Activated CD4-positive, CD25-positive, alpha-beta regulatory T cell treated with anti-CD3 and anti-CD28 coated beads, Interleukin-2, amount 50 U/mL, for 16 hours (primary cell): ENCODE data around the gene BCAT1.
A peak's percentile ranks its signal among the peaks of the same experiment; 100 is the strongest.
"Not testable (repeated sequence)": the region's sequence is repeated elsewhere in the genome, so short reads cannot be mapped to it uniquely, and the experiment has no call there.

Source experiments
- DNase-seq: peaks from one replicate; pipeline ENCODE4 v3.0.0-alpha.2; 2020; ENCODE audit warnings: low read depth, low spot score

BCAT1 gene

DNA sequence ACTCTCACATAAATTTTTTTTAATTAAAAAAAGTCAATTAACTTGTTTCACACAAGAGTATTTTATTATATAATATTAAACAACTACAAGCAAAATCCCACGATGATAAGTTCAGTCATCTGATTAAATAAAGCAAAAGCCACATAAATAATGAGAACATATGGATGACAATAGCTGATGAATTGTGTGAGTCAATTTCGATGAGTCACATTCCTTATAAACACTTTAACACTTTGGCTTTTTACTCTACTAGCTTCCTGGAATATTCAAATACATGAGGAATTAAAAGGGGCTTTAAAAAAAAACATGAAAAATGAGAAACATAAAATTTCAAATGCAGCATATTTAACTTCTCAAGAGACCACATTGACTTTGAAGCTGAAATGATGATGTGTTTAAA lies 95.3 kb downstream of the BCAT1 start:
- no peak for DNase-seq

DNA sequence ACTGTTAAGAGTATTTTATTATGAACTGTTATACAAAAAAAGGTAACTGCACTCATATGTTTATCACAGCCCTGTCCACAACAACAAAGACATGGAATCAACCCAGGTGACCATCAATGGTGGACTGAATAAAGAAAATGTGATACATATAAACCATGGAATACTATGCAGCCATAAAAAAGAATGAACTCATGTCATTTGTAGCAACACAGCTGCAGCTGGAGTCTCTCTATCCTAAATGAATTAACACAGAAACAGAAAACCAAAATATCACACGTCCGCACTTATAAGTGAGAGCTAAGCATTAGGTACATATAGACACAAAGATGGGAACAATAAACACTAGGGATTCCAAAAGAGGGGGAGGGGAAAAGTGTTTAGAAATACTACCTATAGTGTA lies 95.8 kb downstream of the BCAT1 start:
- no peak for DNase-seq

- DNase-seq = no peak
Observed at GRCh38 chr12:24852420-24852819, 96.5 kb downstream of the BCAT1 start.

- not testable (repeated sequence) for DNase-seq
Observed at GRCh38 chr12:24851883-24852282, 97.0 kb downstream of the BCAT1 start.

DNA sequence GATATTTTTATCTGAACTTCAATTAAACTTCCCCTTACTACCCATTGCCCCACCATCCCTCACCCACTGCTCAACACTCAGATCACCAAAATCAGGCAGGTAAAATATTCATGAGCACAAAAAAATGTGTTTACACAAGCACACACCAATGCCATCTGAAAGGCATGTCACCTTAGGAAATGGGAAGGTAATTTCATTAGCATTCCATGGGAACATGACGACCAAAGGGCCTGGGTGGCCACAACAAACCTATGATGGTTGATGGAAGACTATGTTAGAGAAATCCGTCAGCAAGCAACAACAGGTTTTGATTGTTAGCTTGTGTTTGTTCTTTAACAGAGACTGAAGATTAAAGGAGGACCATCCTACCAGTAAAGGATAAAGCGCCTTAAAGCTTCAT lies 97.6 kb downstream of the BCAT1 start:
- no peak for DNase-seq

DNA sequence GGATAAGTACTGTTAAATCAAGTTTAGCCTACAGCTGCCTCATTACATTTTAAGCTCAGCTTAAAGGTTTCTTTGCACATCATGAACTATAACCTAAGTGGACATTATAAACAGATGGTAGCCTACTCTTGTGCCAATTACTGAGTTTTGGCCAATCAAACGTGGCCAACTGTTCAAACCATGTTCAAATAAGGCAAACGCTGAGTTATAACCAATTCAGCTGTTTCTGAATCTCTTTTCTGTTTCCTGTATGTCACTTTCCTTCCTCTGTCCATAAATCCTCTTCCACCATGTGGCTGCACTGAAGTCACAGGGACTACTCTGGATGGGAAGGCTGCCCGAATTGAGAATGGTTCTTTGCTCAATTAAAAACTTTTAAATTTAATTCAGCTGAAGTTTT lies 98.4 kb downstream of the BCAT1 start:
- DNase-seq = no peak

GRCh38 chr12:24848941-24849477 lies 99.9 kb downstream of the BCAT1 start:
- no peak for DNase-seq

- no peak for DNase-seq
Observed at GRCh38 chr12:24846689-24847088, 102.2 kb downstream of the BCAT1 start.

DNA sequence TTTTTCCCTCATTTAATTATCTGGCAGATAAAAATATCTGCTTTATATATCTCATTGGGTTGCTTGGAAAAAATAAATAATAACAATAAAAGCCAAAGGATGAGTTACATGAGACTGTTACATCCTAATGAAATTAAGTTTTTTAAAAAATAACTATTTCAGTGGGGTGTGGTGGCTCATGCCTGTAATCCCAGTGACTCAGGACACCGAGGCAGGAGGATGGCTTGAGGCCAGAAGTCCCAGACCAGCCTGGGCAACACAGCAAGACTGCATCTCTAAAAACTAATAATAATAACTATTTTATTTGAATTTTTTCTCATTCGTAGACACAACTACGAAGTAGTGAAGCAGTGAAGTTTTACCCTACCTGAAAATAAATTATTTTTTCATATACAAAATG lies 103.3 kb downstream of the BCAT1 start:
- no peak for DNase-seq

DNA sequence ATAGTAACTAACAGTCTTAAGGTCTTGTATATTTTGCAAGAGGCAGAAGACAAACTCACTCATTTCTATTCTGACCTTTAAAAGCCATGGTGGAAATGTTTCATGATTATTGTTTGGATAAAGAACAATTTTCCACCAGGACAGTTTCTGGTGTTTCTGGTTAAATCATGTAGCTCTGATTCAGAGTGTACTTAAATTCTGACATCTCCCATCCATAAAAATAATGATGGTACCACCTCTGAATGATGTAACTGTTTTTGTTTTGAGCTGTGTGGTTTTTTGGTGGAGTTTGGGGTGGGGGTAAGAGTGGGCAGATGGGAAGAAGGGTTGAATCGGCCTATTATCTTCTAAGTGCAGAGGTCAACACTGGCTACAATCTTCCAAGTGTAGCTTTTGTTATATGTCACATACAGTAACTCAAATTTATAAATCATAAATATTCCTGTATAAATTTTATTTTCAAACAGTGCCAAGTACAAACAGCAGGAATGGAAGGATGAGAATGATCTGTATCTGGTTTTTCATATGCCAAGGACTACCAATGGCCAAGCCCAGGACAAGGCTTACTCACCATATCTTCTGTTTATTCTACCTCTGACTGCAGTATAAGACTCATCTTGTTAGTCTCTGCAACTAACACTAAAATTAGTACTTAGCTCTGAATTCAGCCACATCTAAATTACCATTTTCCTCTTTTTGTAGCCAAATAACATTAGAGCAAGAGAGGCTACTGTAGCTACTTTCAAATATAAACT lies 108.7 kb downstream of the BCAT1 start:
- DNase-seq = no peak

GRCh38 chr12:24839268-24839791 lies 109.6 kb downstream of the BCAT1 start:
- peak; percentile 33 for DNase-seq

DNA sequence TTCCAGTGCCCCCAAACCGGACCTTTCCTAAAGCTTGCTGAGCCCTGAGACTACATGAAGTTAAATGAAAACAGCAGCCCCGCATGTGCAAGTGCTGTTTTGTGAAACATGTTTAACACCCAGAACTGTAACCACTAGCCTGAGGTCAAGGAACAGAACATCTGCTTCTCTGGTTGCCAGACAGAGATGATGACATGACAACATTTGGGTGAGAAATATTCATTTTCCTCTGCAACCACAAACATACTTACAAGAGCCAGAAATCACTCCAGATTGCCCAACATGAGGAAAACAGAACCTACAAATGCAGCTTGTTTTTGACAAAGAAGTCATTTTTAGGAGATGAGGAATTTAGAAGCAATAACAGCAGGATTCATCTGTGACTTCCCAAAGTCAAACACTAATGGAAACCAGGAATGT lies 110.4 kb downstream of the BCAT1 start:
- no peak for DNase-seq

DNA sequence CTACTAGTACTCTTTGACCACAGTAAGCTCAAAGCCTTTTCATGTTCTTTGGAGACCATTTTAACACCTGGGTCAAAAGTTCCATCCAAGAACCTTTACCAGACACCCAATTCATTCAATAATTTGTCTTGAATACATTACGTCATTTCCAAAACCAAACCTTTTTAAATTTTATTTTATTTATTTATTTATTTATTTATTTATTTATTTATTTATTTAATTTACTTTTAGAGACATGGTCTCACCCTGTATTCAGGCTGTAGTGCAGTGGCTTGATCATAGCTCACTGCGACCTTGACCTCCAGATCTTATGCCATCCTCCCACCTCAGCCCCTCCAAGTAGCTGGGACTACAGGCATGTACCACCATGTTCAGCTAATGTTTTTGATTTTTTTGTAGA lies 113.5 kb downstream of the BCAT1 start:
- no peak for DNase-seq

DNA sequence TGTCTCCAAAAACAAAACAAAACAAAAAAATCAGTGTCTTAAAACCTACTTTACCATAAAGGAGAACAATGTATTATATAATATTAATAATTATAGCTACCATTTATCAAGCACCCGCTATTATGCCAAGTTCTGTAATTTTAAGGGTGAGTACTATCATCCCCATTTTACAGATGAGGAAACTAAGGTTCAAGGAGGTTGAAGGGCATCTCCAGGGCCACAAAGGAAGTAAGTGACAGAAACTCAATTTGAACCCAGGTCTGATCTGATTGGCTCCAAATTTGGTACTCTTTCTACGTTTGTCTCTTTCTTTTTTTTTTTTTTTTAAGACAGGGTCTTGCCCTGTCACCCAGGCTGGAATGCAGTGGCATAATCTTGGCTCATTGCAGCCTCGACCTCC lies 115.4 kb downstream of the BCAT1 start:
- DNase-seq = no peak

DNA sequence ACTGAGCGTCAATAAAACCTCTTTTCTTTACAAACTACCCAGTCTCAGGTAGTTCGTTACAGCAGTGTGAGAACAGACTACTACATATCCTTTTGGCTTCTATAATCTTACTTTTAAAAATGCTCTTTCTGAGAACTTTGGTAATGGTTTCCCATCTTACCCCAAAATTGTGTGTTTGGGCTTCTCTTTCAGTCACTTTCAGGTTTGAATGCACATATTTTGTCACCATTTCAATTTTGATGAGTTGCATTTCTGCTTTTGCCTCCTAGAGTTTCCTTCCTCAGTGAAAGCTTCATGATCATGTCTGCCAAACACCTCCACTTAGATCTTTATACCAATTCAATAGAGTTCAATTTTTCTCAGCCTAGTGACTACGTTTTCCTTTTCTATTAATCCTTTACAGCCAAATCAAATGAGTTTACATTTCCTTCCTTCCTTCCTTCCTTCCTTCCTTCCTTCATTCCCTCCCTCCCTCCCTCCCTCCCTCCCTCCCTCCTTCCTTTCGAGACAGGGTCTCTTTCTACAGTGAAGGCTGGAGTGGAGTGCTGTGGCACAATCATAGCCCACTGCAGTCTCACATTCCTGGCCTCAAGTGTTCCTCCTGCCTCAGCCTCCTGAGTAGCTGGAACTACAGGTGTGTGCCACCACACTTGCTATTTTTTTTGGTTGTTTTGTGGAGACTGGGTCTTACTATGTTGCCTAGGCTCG lies 124.9 kb downstream of the BCAT1 start:
- DNase-seq = no peak

GRCh38 chr12:24822121-24822899 lies 126.6 kb downstream of the BCAT1 start:
- no peak for DNase-seq

GRCh38 chr12:24821691-24822090 lies 127.2 kb downstream of the BCAT1 start:
- no peak for DNase-seq

DNA sequence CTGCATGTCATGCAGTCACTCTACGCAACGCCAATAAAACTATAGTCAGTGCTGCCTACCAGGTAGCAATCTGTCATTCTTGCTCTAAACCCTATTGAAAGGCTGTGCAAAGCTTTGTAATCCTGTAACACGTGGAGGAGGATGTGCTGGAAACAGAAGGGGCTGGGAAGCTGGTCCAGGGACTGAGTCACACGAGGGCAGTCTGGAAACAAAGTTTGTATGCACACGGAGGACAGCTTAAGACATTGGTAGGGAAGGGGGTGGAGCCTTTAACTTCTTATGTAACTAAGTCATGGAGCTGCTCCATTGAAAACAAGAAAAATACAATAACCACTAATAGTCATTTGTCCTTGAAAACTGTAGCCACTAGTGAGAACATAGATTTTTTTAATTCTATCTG lies 128.0 kb downstream of the BCAT1 start:
- no peak for DNase-seq

- DNase-seq = no peak
Observed at GRCh38 chr12:24818351-24818750, 130.6 kb downstream of the BCAT1 start.

- DNase-seq = no peak
Observed at GRCh38 chr12:24815114-24815423, 133.8 kb downstream of the BCAT1 start.

GRCh38 chr12:24814379-24815113 lies 134.4 kb downstream of the BCAT1 start:
- DNase-seq = no peak

DNA sequence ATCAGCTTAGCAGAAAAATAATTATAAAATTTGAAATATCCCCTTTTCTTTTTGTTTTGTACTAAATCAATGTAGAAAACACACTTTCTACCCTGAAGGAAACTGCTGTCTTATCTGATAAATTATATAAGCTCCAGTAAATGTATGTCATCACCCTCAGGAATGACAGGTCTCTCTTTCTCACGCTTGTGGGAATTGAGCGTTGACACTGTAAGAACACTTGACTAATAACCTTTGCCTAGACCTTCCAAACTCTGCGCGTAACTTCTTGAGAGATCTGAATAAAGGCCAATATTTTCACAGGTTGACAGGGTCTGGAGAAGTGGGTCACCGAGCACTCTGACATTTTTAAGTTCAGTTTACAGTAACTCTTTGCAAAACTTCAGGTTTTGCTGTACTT lies 138.5 kb downstream of the BCAT1 start:
- DNase-seq = no peak
